GM21447 (cell line): ENCODE results near the gene TMEM204.

Experiments used
- ATAC-seq: cut with Tn5 transposase; IDR thresholded peaks from one replicate; pipeline ENCODE4 v1.9.1; 2021; ENCODE audit not compliant: unreplicated experiment

The TMEM204 gene

GRCh38 chr16:1533443-1533951 lies at the start of gene TMEM204:
TMEM204 (plus strand) TSS chr16:1533666; CDS start chr16:1534276, 610 bp downstream.
- ATAC-seq = no peak

GRCh38 chr16:1485847-1486496 lies 47.5 kb upstream of the TMEM204 start:
- no peak for ATAC-seq

- ATAC-seq = no peak
These were observed 46.7 kb upstream of the TMEM204 start for GRCh38 chr16:1486551-1487390.

GRCh38 chr16:1487395-1488053 lies 45.9 kb upstream of the TMEM204 start:
- ATAC-seq = no peak

- ATAC-seq = no peak
These were observed 45.3 kb upstream of the TMEM204 start for GRCh38 chr16:1488054-1488601.

GRCh38 chr16:1488619-1489018 lies 44.8 kb upstream of the TMEM204 start, which contains the start of gene PTX4:
PTX4 (minus strand) TSS chr16:1488944; CDS start chr16:1488909, 35 bp downstream.
- ATAC-seq = no peak

- ATAC-seq = no peak
These were observed 44.4 kb upstream of the TMEM204 start for GRCh38 chr16:1489077-1489476.

GRCh38 chr16:1491327-1491726 lies 42.1 kb upstream of the TMEM204 start:
- ATAC-seq = no peak

GRCh38 chr16:1492082-1492922 lies 41.2 kb upstream of the TMEM204 start:
- no peak for ATAC-seq

- peak; percentile 64 for ATAC-seq
These were observed 40.3 kb upstream of the TMEM204 start, which contains the start of gene TELO2 for GRCh38 chr16:1492923-1493745. TELO2 (plus strand) TSS chr16:1493360; CDS start chr16:1494282, 922 bp downstream.

GRCh38 chr16:1493746-1494094 lies 39.7 kb upstream of the TMEM204 start:
- ATAC-seq = no peak

- ATAC-seq = no peak
These were observed 39.3 kb upstream of the TMEM204 start for GRCh38 chr16:1494129-1494640.

- ATAC-seq = no peak
These were observed 38.8 kb upstream of the TMEM204 start for GRCh38 chr16:1494711-1495110.

GRCh38 chr16:1495211-1495888 lies 38.1 kb upstream of the TMEM204 start:
- ATAC-seq = no peak

GRCh38 chr16:1495889-1496262 lies 37.6 kb upstream of the TMEM204 start:
- no peak for ATAC-seq

- ATAC-seq = no peak
These were observed 37.0 kb upstream of the TMEM204 start for GRCh38 chr16:1496464-1496863.

- ATAC-seq = no peak
These were observed 36.4 kb upstream of the TMEM204 start for GRCh38 chr16:1497014-1497598.
